Measurements from ENCODE around the gene EHD1. TPM values are rescaled to one million over a fixed set of nuclear protein-coding genes. Genes with fewer than 3 reads are reported as not detected.

The EHD1 gene
- total and polyA plus RNA-seq, 2 experiments from 2014 or later = 55.2 to 90.2 TPM

DNA sequence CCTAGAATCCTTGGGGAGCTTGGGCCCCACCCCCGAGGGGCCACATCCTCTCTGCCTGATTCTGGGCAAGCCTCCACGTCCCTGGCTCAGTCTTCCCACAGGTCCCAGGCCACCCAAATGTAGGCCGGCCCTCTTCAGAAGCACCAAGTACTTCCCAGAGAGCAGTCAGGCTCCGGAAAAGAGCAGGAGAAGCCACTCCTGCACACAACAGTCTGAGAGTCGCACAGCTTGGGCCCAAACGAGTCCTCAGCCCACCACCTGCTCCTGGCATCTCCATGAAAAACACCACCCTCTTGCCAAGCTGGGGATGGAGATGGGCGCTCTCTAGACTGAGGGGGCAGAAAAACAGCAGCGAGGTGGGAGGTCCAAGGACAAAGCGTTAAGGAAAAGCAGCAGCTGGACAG, 15.4 kb downstream of the EHD1 start:
- Histone ChIP-seq H3K9me2 (ENCODE audit: insufficient read depth) (no peaks in the 10 kb centered on the region), H3K27ac (peak overlapping the region; percentile 99; the same call in 1 of the 2 replicates), H4K20me1 (ENCODE audit: insufficient read depth) (0 out of 2 replicates have a peak, but pooled peaks cover 3% of the 10 kb centered on the region), H3K9me3 (ENCODE audit: low read depth) (no peaks in the 10 kb centered on the region), H3K9ac (no peak overlapping the region; the same call in 1 of the 2 replicates), H3K27me3 (replicated peaks; ENCODE audit: insufficient read depth) (no peaks in the 10 kb centered on the region), H3F3A (ENCODE audit: insufficient read depth) (peaks cover 42% of the 10 kb centered on the region), H3K79me2 (ENCODE audit: insufficient read depth) (peaks cover 94% of the 10 kb centered on the region), H2AFZ (no peak overlapping the region), H3K4me3 (no peak overlapping the region), H3K4me2 (ENCODE audit: unreplicated experiment) (peak overlapping the region; percentile 76), H3K36me3 (ENCODE audit: low read depth) (peaks cover 8% of the 10 kb centered on the region), H3K4me1 (ENCODE audit: insufficient read depth) (peaks cover 41% of the 10 kb centered on the region)
- DNase-seq = no peak
- in situ Hi-C loops (cut with MboI) = no loop called here
- TF ChIP-seq EZH2 (IDR thresholded peaks at IDR 0.05; ENCODE audit: insufficient read depth, poor library complexity, severe bottlenecking) = no peak
- WGBS, 2 experiments (ENCODE audit: low coverage in 1 of 2, low lambda C conversion rate in 2 of 2, missing lambda C conversion rate in 2 of 2) = 47% methylated on average over 9 of the region's 9 CpGs

DNA sequence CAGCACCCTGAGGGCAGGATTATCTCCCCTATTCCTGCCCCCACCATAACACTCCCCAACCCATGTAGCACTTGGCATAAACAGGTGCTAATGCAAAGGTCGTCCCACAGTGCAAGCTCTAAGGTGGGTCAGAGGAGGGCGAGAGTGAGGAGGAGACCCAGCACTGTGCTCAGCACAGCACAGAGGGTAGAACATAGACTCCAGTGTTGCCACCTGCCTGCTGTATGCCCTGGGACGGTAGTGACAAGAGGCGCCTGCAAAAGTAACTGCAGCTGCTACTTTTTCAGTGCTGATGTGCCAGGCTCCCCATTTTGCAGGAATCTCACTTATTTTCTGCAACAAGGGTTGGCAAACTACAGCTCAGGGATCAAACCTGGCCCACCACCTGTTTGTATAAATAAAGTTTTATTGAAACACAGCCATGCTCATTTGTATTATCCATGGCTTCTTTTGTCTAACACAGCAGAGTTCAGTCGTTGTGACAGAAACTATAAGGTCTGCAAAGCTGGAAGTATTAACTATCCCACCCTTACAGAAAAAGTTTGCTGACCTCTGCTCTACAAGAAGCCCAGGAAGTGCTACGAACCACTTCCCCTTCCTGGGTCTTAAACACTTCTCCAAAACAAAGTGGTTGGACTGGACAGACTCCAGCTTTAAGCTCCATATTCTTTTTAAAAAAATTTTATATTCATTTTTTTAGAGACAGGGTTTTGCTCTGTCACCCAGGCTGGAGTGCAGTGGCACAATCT, 17.0 kb downstream of the EHD1 start:
- no peak overlapping the region for H3K4me2 ChIP-seq (ENCODE audit: unreplicated experiment)
- peaks cover 91% of the 10 kb centered on the region for H3K79me2 ChIP-seq (ENCODE audit: insufficient read depth)
- H3K4me3 ChIP-seq = no peak overlapping the region
- no peaks in the 10 kb centered on the region for H3K9me3 ChIP-seq (ENCODE audit: low read depth)
- 0 out of 2 replicates have a peak, but pooled peaks cover 3% of the 10 kb centered on the region for H4K20me1 ChIP-seq (ENCODE audit: insufficient read depth)
- H3K27me3 ChIP-seq (replicated peaks; ENCODE audit: insufficient read depth) = no peaks in the 10 kb centered on the region
- no peaks in the 10 kb centered on the region for H3K9me2 ChIP-seq (ENCODE audit: insufficient read depth)
- peaks cover 35% of the 10 kb centered on the region for H3F3A ChIP-seq (ENCODE audit: insufficient read depth)
- in situ Hi-C loops (cut with MboI) = no loop called here
- TF ChIP-seq EZH2phosphoT487 (IDR thresholded peaks at IDR 0.05; ENCODE audit: insufficient read depth, low read depth) (no peak), EZH2 (IDR thresholded peaks at IDR 0.05; ENCODE audit: insufficient read depth, poor library complexity, severe bottlenecking) (no peak)
- H3K27ac ChIP-seq = no peak overlapping the region
- no peak overlapping the region for H3K9ac ChIP-seq
- H3K36me3 ChIP-seq (ENCODE audit: low read depth) = peaks cover 8% of the 10 kb centered on the region
- DNase-seq = no peak
- H2AFZ ChIP-seq = no peak overlapping the region
- WGBS, 2 experiments (ENCODE audit: low coverage in 1 of 2, low lambda C conversion rate in 2 of 2, missing lambda C conversion rate in 2 of 2) = 82 to 86% methylated on average over 6 of the region's 6 CpGs
- H3K4me1 ChIP-seq (ENCODE audit: insufficient read depth) = peaks cover 47% of the 10 kb centered on the region

DNA sequence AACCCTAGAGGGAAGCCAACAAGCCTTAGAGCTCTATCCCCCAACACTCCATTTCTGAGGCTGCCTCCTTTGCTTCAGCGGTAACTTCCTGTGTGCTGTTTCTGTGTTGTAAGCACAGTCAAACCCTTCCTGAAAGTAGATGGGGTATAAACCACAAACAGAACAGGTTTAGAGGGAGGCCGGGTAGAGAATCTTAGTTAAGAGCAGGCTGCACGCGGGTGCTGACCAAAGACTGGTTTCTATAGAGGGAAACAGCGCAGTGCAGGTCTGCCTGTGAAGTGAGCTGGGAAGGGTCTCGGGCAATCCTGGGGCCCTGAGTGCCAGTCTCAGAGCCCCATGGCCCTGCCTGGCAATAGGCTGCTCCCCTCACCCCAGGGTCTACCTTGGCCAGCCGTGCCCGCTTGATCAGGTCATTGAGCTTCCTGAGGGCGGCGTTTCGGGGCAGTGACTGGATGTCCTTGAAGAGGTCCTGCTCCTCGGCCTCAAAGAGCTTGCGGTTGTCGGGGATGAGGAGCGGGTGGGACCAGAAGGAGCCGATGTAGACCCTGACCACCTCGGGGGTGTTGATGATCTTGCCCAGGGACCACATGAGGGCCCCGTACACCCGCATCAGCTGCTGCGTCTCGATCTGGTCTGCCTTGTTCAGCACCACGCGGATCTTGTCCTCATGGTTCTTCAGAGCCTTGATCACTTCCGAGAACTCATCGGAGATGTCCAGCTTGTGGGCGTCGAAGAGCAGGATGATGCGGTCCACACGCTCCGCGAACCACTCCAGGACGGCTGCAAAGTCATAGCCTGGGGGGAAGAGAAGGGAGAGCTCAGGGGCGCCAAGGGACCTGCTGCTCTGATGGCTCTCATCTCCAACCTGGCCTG, 18.6 kb downstream of the EHD1 start:
- Histone ChIP-seq H3K4me3 (no peak overlapping the region), H3K27ac (no peak overlapping the region), H3K4me2 (ENCODE audit: unreplicated experiment) (no peak overlapping the region), H3K79me2 (ENCODE audit: insufficient read depth) (peaks cover 89% of the 10 kb centered on the region), H3K9me2 (ENCODE audit: insufficient read depth) (no peaks in the 10 kb centered on the region), H3K4me1 (ENCODE audit: insufficient read depth) (peaks cover 47% of the 10 kb centered on the region), H4K20me1 (ENCODE audit: insufficient read depth) (no peaks in the 10 kb centered on the region), H3K9ac (no peak overlapping the region), H2AFZ (no peak overlapping the region), H3F3A (ENCODE audit: insufficient read depth) (peaks cover 29% of the 10 kb centered on the region), H3K36me3 (ENCODE audit: low read depth) (peaks cover 8% of the 10 kb centered on the region), H3K9me3 (ENCODE audit: low read depth) (no peaks in the 10 kb centered on the region), H3K27me3 (replicated peaks; ENCODE audit: insufficient read depth) (no peaks in the 10 kb centered on the region)
- in situ Hi-C loops (cut with MboI) = no loop called here
- TF ChIP-seq EZH2phosphoT487 (IDR thresholded peaks at IDR 0.05; ENCODE audit: insufficient read depth, low read depth) = no peak
- no peak for TF ChIP-seq EZH2 (IDR thresholded peaks at IDR 0.05; ENCODE audit: insufficient read depth, poor library complexity, severe bottlenecking)
- WGBS, 2 experiments (ENCODE audit: low coverage in 1 of 2, low lambda C conversion rate in 2 of 2, missing lambda C conversion rate in 2 of 2) = 96 to 97% methylated on average over 30 to 33 of the region's 33 CpGs
- DNase-seq = no peak

DNA sequence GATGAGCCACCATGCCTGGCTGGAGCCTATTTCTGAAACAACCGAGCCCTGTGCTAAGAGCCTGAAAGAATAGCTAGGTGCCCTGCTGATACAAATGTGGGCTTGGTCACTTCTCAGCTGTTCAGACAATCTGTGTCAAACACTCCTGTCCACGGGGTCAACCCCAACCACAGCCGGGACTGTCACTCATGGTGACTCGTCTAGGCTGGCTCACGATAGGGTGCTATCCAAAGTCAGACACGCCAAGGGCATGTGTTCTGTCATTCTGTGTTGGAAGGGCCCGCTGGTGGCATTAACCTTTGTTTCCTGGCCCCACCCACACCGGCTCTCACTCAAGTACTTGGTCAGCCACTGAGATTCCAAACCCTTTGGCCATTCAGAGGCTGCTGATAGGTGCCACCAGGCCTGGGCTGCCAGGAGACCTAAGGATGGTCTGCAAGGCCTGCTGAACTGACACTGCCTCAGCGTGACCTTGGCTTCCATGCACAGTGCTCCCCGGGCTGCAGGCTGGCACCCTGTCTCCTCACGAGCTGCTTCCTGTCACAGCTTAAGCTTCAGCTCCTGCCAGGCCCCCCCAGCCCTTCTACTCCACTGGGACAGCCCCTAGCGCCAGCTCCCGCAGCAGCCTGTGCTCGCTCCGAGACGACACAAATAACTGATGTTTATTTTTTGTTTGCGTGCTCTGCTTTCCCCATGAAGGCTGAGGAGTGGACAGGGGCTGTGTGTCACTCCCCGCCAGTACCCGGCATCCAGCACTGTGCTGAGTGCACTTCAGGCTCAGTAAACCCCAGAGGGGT, 19.8 kb downstream of the EHD1 start:
- Histone ChIP-seq H3F3A (ENCODE audit: insufficient read depth) (peaks cover 25% of the 10 kb centered on the region; the same call in 1 of the 2 replicates), H3K4me3 (no peak overlapping the region), H3K9me2 (ENCODE audit: insufficient read depth) (no peaks in the 10 kb centered on the region), H3K9ac (no peak overlapping the region), H3K4me2 (ENCODE audit: unreplicated experiment) (no peak overlapping the region), H3K27ac (no peak overlapping the region), H3K36me3 (ENCODE audit: low read depth) (peaks cover 18% of the 10 kb centered on the region), H3K79me2 (ENCODE audit: insufficient read depth) (peaks cover 90% of the 10 kb centered on the region), H2AFZ (no peak overlapping the region), H3K4me1 (ENCODE audit: insufficient read depth) (peaks cover 47% of the 10 kb centered on the region), H4K20me1 (ENCODE audit: insufficient read depth) (no peaks in the 10 kb centered on the region), H3K27me3 (replicated peaks; ENCODE audit: insufficient read depth) (no peaks in the 10 kb centered on the region), H3K9me3 (ENCODE audit: low read depth) (no peaks in the 10 kb centered on the region)
- WGBS, 2 experiments (ENCODE audit: low coverage in 1 of 2, low lambda C conversion rate in 2 of 2, missing lambda C conversion rate in 2 of 2) = 90 to 95% methylated on average over 19 of the region's 19 CpGs
- TF ChIP-seq EZH2 (IDR thresholded peaks at IDR 0.05; ENCODE audit: insufficient read depth, poor library complexity, severe bottlenecking) = no peak
- no peak for TF ChIP-seq EZH2phosphoT487 (IDR thresholded peaks at IDR 0.05; ENCODE audit: insufficient read depth, low read depth)
- in situ Hi-C loops (cut with MboI) = no loop called here
- no peak for DNase-seq

Measured in GM23248 (cell line).